Measurements from ENCODE around the gene FILIP1L.

The FILIP1L gene

DNA sequence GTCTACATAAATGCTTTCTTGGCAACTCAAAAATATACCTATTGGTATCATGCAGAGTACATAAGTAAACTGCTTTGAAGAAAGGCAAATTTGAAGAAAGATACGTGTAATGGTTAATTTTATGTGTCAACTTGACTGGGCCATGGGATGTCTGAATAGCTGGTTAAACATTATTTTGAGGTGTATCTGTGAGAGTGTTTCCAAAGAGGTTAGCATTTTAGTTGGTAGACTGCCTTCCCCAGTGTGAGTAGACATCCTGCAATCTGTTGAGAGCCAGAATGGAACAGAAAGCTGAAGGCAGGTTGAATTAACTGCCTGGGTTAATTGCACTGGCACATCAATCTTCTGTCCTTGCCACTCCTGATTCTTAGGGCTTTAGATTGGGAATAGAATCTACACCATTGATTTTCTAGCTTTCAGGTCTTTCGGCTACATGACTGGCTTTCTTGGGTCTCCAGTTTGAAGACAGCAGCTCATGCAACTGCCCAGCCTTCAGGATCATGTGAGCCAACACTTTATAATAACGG lies 198.3 kb downstream of the FILIP1L start:
- DNase-seq: no peak

DNA sequence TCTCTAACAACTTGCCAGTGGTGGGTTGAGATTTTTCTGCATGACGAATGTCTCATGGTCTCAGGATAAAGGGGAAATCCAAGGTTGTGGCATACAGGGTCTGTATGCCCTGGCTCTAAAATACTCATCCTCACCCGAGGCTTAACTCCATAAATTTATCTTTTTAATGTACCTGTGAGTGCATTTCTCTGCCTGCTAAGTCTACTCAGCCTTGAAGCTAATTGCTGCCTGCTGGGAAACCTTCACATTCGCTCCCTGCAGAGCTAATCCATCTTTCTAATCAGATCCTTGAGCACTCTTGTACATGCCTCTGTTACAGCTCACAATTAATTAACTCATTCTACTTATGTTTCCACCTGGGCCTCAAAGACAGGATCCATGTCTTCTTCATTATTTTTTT lies 202.9 kb downstream of the FILIP1L start:
- DNase-seq: no peak

DNA sequence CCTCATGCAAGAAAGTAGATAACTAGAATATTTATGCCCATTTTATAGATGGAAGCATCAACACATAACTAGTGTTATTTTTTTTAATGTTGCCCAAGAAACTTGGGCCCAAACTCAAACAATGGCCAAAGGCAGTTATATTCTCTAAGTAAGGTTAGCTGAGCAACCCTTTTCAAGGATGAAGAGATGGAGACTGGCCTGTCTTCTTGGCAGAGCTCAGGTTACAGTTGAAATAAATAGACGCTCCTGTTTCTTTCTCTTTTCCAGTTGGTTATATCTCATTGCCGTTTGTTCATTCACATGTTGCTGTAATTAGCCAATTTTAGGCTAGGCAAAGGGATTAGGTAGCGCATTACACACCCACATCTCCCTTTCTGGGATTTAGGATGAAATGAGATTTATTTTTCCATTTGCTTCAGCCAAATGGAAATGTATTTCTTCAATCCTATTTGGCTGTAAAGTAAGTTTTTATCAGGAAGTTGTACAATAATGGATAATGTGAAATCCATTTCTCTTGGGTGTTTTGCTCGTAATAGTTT lies 203.5 kb downstream of the FILIP1L start:
- DNase-seq: no peak

DNA sequence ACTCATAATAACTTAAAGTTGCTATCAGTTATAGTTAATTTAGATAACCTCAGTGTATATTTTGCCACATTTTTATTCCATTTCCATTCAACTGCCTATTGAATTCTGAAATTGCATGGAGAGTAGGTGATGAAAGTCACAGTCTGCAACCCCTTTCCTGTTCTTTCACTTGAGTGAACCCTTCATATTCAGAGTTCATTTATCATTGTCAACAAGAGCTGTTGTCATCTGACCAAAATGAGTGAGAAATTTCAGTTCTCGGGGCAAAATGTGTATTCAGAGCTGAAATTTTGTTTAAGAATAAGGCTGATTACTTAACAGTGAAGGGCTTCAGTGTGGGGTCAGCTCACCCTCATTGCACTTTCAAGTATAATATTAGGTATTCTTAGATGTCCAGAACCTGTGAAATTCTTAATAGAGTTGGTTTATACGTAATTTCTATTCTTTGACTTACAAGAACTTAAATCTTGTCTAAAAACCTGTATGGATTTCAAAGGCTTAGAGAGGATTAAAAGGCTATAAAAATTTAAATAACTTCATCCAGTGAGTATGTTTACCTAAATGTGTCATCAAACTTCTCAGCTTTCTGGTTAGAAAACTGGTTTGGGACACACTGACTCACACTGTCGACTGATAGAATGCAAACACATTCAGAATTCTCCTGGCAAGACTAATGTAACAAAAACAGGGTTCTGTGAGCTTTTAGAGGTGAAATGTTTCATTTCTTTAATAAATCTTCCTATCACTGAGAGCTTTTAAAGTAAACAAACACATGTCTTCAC lies 204.4 kb downstream of the FILIP1L start:
- DNase-seq: no peak

DNA sequence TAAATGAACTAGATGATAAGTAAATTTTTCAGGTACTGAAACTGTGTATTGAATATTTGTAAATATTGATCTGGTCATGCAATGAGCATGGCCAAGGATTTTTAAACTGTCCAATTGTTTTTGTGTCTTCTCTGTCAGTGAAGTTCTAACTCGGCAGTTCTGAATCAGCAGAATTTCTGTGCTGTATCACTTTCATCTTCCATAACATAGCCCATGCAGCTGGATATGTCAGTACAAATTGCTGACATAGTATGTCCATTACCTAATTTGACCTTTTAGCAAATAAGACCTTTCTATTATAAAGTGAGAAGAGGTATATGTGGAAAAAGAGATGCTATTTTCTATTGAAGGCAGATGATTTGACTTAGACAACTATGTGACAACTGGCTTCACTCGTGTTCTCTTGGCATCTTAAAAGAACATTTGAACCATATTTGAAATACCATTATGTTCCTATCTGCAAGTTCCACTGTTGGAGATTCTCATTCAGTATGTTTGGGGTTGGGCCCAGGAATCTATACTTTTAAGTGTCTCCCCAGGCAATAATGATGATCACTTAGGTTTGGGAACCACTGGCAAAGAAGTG lies 206.2 kb downstream of the FILIP1L start:
- no peak for DNase-seq

DNA sequence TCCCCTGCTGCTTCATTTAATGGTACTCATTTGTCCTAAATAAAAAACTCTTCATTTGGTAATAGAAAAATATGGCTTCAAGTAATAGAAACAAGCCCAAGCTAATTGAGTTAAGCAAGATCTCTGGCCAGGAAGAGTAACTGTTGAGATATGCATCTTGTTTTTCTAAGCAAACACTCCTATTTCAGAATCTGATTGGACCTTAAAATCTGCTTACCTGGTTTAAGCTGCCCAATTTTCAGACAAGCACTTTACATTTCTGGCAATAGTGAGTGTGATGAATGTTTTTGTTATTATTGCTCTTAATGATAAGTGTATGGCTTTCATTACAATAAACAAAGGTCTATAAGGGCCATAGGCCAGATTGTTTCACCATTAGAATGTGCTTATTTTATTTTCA lies 210.4 kb downstream of the FILIP1L start:
- DNase-seq: no peak

DNA sequence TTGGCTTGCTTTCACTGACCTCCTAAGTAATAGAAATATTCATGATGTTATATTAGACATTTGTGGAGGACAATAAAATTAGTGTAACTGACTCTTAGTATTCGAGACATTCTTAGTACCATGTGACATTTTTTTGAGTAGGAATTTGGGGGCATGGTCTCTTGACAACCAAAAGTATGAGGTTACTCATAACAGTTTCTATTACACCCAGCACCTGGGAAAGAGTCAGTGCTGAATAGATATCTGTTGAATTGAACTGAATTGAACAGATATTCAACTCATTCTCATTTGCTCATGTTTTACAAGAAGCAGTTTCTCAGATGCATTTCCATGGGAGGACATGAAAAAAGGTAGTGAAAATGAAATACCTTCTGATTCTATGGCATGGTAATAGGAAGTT lies 212.2 kb downstream of the FILIP1L start:
- DNase-seq: no peak

DNA sequence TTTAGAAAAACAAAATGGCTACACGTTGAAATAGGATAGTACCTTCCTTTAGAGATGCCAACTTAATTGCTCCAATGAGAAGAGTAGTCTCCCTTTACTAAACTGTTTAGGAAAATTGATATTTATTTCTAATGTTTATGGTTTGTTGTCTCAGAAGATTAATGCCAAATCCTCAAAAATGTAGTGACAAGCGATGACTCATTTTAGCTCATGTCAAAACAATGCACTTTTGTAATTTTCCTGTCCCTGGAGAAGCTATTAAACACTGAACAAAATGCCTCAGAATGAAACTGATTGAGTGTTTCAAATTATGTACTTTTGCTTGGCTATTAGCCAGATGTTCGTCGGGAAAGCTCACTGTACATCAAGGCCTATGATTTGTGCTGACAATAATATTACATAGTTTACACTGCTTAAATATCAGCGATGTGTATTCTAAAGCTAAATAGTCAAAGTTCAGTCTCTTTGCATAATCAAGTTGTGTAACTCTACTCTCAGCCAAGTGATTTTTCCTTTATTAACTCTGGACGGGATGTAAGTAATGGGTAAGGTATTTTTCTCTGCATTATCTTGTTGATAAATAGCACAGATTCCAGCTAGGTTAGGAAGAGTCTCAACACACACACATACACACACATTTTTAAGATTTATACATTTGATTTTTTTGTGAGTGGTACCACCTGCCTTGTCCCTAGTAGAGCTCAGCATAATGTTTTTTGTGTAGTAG lies 212.9 kb downstream of the FILIP1L start:
- no peak for DNase-seq

DNA sequence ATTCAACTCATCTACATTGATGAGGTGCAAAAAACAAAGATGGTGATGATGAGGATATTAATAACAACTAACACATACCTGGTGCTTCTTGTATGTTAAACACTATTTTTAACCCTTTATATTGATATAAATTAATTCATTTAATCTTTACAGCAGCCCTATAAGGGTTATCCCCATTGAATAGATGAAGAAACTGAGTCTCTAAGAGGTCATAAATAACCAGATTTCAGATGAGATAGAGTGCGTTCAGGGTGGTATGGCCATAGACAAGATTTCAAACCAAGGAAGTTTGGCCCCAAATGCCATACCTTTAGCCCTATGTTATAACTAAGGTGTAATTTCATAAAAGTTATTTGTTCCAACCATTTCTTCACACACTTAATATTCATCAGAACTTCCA lies 214.1 kb downstream of the FILIP1L start:
- DNase-seq: no peak

DNA sequence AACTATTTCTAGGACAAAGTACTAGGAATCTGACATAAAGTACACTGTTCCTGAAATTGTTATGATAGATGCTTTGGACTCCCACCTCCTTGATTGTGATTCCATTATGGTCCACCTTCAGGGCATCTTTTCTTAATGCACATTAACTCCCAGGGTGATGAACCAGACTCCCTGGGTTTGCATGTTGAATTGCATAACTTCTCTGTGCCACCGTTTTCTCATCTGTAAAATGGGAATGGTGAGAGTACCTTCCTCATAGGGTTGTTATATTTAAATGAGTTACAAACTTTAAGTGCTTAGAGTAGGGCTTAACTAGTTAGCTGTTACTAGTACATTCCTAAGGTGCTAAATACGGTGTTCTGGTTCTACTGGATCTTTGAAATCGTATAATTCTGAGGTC lies 214.7 kb downstream of the FILIP1L start:
- DNase-seq: no peak

DNA sequence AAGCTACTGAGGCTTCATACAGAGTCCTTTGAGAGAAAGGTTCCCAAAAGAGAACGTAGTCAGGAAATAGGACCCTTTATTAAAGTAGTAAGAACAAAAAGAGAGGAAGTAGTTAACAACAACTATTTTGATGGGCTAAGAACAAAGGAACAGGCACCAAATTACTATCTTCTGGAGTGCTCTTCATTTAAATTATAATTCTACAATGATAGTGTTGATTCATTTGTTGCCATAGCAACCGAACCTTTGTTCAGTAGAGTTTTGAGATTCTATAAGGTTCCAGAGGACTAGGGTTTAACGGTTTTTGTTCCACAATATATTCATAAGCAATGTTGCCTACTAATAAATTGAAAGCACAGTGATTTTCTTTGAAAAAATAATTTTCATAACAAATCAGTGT lies 217.8 kb downstream of the FILIP1L start:
- DNase-seq: no peak

DNA sequence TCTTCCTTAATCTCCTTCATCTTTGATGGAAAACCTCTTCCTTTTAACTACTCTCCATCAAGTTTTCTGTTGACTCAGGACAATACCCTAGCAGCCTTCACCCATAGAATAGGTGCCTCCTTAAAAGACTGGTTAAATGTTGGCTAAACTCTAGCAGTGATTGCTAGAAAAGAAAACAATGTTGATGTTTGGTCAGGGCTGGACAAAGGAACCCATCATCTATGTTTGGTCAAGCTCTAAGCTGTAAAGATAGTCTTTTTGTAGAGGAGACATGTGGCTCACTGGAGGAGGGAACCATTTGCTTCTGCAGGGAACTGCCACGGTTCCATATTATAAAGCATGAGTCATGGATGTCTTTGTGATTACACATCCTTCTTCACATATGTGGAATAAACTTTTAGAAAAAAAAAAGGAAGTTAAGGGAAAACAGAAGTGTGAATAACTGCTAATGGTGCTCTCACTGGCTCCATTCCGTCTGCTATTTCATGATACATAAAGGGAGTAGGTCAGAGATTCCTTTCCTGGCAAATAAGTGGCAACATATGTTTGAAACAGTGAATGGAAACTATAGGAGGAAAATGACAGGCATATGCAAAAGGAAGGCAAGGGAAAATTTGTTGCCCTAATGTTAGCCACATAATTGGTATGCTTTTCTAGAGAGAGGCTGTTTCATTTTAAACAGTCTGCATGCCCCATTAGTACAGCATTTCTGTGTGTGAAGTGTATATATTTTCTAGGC lies 218.4 kb downstream of the FILIP1L start:
- DNase-seq: no peak

DNA sequence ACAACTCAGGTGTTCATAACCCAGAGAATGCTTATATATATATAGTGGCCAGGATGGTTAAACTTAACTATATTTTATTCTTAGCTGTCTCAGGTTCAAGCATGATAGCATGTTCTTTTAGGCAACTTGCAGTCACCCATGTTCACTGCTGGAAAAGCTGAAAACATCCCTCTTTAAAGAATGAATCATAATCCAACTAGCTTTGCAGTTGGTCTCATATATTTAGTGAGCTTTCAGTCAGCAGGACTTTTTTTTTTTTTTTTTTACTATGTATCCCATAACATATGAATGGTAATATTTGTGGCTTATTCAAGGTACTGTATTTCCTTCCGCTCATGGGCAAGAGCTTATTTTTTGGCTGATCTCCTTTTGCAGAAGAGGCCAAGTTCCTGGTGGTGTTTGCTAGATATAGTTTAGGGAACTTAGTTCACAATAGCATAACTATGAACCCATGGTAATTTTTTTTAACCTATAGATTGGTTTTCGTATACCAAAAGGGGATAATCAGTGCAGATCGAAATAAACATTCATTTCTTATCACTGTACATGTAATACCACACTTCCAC lies 219.1 kb downstream of the FILIP1L start:
- no peak for DNase-seq

DNA sequence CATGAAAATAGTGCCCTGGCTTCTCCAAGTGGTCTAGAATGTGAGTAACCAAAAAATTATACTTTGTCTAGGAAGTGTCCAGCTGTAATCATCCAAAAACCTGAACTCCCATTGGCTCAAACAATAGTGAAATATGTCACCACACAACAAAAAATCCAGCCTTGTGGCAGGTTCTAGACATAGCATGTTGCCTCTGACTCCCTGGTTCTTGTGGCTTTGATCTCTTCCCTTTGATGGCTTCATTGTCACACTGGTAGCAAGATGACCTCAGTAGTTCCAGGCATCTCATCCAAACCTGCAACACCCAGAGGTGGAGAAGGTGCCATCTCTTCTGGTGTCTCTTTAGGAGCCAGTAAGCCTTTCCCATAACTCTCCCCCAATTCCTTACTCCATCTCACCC lies 222.0 kb downstream of the FILIP1L start:
- DNase-seq: no peak

DNA sequence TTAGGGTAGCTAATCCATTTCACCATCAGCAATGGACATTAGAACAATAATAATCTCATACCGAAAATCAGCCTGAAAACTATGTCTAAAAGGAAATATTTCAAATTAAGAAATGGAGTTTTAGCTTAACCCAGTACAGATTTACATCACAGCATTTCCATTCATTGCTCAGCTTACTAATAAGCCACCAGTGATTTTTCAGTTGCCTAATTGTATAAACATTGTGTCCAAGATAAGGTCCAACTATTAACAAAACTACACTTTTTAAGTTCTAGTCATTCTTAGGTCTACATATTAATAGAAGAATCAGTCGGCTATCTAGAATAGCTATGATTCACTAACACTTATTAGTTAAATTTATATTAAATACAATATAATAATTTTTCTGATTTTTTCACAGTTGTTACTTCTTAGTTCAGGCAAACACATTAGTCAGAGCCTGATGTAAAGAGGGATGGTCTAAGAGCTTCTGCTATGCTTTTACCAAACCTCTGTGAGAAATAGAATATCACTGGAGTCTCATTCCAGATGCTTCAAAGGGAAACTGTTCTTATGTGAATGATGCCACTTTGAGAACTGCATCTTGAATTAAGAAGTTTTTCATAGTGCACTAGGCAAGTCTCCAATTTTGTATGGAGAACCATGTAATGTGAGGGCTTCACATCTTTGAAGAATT lies 222.6 kb downstream of the FILIP1L start:
- no peak for DNase-seq

DNA sequence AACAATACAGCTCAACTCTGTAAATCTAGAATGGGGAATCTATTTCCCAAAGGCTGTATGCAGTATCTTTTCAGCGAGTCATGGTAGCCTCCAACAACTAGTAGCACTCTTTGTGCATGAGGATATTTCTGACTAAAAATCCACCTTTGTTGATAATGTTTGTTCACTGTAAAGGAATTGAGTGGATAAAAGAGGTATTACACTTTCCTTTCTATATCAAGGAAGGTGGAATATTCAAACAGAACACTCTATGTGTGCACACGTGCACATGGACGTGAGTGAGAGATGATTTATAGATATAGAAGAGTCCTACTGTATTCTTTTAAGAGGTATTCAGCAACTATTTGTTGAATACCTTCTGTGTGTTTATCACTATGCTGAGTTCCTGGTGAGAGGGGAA lies 228.4 kb downstream of the FILIP1L start:
- no peak for DNase-seq

DNA sequence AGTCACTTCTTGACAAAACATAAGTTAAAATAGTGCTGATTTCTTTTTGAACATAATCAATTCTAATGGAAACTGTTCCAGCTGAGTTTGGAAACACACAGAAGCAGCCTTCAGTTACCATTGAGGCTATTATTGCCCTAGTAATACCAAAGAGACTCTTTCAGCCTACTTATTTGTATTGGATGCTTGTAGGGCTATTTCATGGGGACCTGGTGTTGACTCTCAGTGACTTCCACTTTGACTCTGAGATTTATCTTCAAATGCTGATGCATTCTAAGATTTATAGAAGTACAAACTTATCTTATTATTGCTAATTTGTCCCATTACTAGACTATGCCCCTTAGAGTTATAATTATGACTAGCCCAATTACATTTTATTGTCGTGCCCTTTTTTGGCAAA lies 229.2 kb downstream of the FILIP1L start:
- DNase-seq: no peak

DNA sequence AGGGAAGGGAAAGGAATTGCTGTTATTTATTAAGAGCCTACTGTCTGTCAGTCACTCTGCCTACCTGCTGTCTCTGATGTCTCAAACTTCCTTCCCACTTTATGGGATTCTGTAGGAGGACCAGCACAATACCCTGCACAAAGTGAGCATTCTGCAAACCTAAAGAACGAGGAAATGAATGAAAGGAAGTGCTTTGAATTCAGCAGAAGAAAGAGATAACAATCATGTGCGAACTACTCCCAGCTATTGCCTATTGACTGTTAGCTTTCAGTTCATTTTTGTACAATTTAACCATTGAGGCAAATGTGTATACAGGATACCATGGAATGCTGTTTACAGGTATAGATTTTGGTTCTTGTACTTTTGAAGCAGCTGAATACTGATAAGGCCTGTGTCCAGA lies 229.8 kb downstream of the FILIP1L start:
- DNase-seq: no peak

DNA sequence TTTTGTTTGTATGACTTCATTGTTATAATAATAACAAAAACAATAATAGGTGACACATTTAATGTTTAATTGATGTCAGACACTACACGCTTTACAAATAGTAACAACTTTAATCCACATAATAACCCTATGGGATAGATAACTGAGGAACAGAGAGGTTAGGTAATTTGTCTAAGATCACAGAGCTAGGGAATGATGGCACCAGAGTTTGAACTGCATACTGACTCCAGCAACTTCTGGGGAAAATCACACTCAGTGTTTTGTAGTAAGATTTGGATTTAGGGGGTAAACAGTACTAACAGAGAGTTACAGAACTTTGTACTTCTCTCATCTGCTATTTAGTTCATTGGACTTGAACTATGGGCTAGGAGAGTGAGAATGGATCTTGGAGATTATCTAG lies 230.6 kb downstream of the FILIP1L start:
- DNase-seq: no peak

DNA sequence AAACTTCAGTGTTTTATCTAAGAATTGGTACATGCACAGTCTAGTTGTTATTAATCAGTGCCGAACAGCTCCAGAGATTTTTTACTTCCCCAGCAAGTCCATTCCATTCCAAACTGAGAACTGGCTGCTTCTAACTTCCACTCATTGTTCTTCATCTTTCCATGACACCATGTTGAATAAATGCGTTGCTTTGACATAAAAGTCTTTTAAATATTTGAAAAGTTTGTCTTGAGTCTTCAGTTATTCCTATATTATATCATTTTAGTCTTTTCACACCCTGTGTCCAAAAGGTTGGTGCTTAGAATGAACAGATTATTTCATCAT lies 231.2 kb downstream of the FILIP1L start:
- no peak for DNase-seq

DNA sequence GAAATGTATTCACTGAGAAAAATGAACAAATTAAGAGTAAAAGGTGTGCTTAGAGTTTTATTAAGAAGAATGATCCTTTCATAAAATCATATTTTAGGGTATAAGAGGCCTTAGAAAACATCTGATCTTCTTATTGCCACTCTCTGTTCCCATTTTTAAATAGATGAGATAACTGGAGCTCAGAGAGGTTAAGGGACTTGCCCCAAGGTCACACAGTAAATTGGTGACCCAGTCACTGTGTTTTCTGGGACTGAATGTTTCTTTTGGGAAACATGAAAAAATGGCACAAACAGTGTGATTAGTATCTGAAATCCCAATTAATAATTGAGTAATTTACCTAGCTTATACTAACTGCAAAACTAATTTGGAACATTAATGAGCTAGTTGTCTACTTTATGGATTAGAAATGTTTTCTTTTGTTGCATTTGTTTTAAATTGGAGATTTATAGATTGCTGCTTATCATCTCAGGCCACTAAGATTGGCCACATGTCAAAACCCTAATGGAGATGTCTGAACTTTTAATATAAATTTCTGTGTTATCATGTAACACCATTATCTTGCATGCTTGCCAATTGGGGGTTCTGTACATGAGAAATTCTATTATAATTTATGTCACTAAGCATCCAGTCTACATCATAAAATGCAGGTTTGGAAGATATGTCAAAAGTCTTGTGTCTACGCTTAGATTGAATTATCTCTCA lies 231.7 kb downstream of the FILIP1L start:
- DNase-seq: no peak

DNA sequence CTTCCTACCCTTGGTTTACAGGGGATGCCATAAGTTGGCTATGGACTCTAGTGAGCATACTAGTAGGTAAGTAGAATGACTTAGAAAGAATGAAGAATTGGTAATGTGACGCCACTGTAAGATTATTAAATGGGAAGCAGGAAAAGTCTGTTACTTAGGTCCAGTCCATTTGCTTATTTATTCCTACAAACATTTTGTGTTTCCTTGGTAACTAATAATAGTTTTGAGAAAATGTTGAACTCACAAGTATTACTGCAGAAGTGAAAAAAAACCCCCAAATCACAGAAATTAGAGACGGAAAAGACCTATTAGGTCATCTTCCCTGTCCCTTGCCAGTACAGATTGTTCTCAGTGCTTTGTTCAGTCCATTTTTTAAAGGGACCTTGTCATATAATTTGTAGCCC lies 233.2 kb downstream of the FILIP1L start:
- DNase-seq: no peak
